Sigmoid colon (tissue), 4 donors: ENCODE data around the gene GRB2.

Experiments
- EP300 ChIP-seq, 4 donors: sonication (generic); formaldehyde crosslinking; IDR thresholded peaks; one replicate each; pipeline ENCODE4 v1.6.1; 2017; ENCODE audit warnings: antibody characterized with exemption in 4 of 4
- POLR2A ChIP-seq, 2 donors: fragments of 450-650 bp; IDR thresholded peaks; one replicate each; pipeline ENCODE4 v1.6.1; 2016; ENCODE audit warnings: antibody characterized with exemption in 2 of 2, mild to moderate bottlenecking in 2 of 2, moderate library complexity in 2 of 2
- POLR2AphosphoS5 ChIP-seq, 4 donors: sonication (generic); formaldehyde crosslinking; IDR thresholded peaks; one replicate each; pipeline ENCODE4 v1.6.1; 2017; ENCODE audit warnings: antibody characterized with exemption in 4 of 4
- TF ChIP-seq, protein P1 (sequence below), 4 experiments: fragments of 450-650 bp in 3 of 4; fragments of 200-600 bp in 1 of 4; IDR thresholded peaks; one replicate each; pipeline ENCODE4 v1.5.1; 2016 to 2019; ENCODE audit warnings: antibody characterized with exemption in 4 of 4, mild to moderate bottlenecking in 3 of 4, moderate library complexity in 2 of 4

DNA sequence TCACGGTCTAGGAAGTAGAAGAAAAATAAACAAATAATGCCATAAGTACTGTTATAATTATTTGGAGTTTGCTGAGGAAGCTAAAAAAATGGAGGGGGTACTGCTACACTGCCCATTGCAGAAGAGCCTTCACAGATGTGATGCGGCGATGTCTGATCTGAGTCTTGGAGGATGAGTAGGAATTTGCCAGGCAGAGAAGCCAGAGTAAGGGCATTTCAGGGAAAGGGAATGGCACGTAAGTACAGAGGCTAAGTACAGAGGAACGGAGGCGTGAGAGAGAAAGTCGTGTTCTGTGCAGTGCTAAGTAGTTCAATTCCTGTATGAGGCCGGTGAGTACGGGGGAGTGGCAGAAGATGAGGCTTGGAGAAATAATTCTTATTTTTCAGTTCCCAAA lies 741 bp upstream of the GRB2 start:
- TF ChIP-seq, protein P1, sequence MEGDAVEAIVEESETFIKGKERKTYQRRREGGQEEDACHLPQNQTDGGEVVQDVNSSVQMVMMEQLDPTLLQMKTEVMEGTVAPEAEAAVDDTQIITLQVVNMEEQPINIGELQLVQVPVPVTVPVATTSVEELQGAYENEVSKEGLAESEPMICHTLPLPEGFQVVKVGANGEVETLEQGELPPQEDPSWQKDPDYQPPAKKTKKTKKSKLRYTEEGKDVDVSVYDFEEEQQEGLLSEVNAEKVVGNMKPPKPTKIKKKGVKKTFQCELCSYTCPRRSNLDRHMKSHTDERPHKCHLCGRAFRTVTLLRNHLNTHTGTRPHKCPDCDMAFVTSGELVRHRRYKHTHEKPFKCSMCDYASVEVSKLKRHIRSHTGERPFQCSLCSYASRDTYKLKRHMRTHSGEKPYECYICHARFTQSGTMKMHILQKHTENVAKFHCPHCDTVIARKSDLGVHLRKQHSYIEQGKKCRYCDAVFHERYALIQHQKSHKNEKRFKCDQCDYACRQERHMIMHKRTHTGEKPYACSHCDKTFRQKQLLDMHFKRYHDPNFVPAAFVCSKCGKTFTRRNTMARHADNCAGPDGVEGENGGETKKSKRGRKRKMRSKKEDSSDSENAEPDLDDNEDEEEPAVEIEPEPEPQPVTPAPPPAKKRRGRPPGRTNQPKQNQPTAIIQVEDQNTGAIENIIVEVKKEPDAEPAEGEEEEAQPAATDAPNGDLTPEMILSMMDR (IDR thresholded peaks at IDR 0.05): no peak
- TF ChIP-seq POLR2AphosphoS5 (IDR thresholded peaks at IDR 0.05) (no peak), POLR2A (IDR thresholded peaks at IDR 0.05) (no peak), EP300 (IDR thresholded peaks at IDR 0.05) (no peak)
